Stimulated activated CD8-positive, alpha-beta memory T cell treated with anti-CD3 and anti-CD28 coated beads, Interleukin-12 subunit alpha, Interleukin-12 subunit beta, amount 100 ng/mL, for 24 hours (primary cell): Measurements from ENCODE around the gene PSME3IP1.

Experiments used
- DNase-seq: peaks from one replicate; pipeline ENCODE4 v3.0.0-alpha.2; 2020; ENCODE audit errors: extremely low read depth

PSME3IP1 gene

GRCh38 chr16:57167538-57167937 is 18.3 kb downstream of the PSME3IP1 start:
- DNase-seq: no peak

- no peak for DNase-seq
Measured at GRCh38 chr16:57166951-57167350, 18.9 kb downstream of the PSME3IP1 start.

- no peak for DNase-seq
Measured at GRCh38 chr16:57166451-57166850, 19.4 kb downstream of the PSME3IP1 start.

- DNase-seq: no peak
Measured at GRCh38 chr16:57165938-57166337, 19.9 kb downstream of the PSME3IP1 start.

GRCh38 chr16:57165483-57165882 is 20.4 kb downstream of the PSME3IP1 start:
- DNase-seq: no peak

GRCh38 chr16:57163842-57164241 is 22.0 kb downstream of the PSME3IP1 start:
- no peak for DNase-seq

- no peak for DNase-seq
Measured at GRCh38 chr16:57159447-57159846, 26.4 kb downstream of the PSME3IP1 start.

- DNase-seq: no peak
Measured at GRCh38 chr16:57157533-57157932, 28.3 kb downstream of the PSME3IP1 start.

- no peak for DNase-seq
Measured at GRCh38 chr16:57156351-57156703, 29.5 kb downstream of the PSME3IP1 start.

GRCh38 chr16:57155702-57156350 is 30.0 kb downstream of the PSME3IP1 start:
- DNase-seq: no peak

GRCh38 chr16:57153841-57154240 is 32.0 kb downstream of the PSME3IP1 start:
- DNase-seq: no peak

GRCh38 chr16:57152096-57153093 is 33.4 kb downstream of the PSME3IP1 start:
- no peak for DNase-seq

- DNase-seq: no peak
Measured at GRCh38 chr16:57151369-57151768, 34.5 kb downstream of the PSME3IP1 start.

GRCh38 chr16:57150682-57151330 is 35.0 kb downstream of the PSME3IP1 start:
- DNase-seq: no peak

GRCh38 chr16:57149391-57149790 is 36.4 kb downstream of the PSME3IP1 start:
- no peak for DNase-seq

- no peak for DNase-seq
Measured at GRCh38 chr16:57148481-57148880, 37.4 kb downstream of the PSME3IP1 start.

GRCh38 chr16:57147381-57148221 is 38.2 kb downstream of the PSME3IP1 start:
- no peak for DNase-seq

GRCh38 chr16:57146735-57147134 is 39.1 kb downstream of the PSME3IP1 start:
- DNase-seq: no peak

- DNase-seq: no peak
Measured at GRCh38 chr16:57146040-57146647, 39.7 kb downstream of the PSME3IP1 start.

GRCh38 chr16:57145046-57146021 is 40.5 kb downstream of the PSME3IP1 start:
- DNase-seq: no peak
